Uterus (tissue), 4 donors: ENCODE results near the gene S100A3. TPM values are rescaled to one million over a fixed set of nuclear protein-coding genes. Genes with fewer than 3 reads are reported as not detected.

Experiments
- DNase-seq, 2 donors: peaks; one replicate each; pipeline ENCODE4 v3.0.0-alpha.2; 2019 to 2020
- H3K27ac ChIP-seq, 2 donors: fragments of 200-600 bp; sonication (generic); 1 replicate in 1 of 2; 2 replicates in 1 of 2; pipeline ENCODE4 v1.5.1; 2016 to 2018
- H3K27me3 ChIP-seq, 2 donors: fragments of 200-600 bp; sonication (generic); one replicate each; pipeline ENCODE4 v1.5.1; 2018 to 2019; ENCODE audit warnings: control low read depth in 1 of 2
- H3K36me3 ChIP-seq, 2 donors: fragments of 200-600 bp; sonication (generic); one replicate each; pipeline ENCODE4 v1.5.1; 2019; ENCODE audit warnings: control low read depth in 1 of 2
- H3K4me1 ChIP-seq, 2 donors: fragments of 200-600 bp; sonication (generic); one replicate each; pipeline ENCODE4 v1.5.1; 2018 to 2019; ENCODE audit warnings: control low read depth in 1 of 2
- H3K4me3 ChIP-seq, 2 donors: fragments of 200-600 bp; sonication (generic); 1 replicate in 1 of 2; 2 replicates in 1 of 2; pipeline ENCODE4 v1.5.1; 2018 to 2019; ENCODE audit warnings: mild to moderate bottlenecking in 1 of 2
- H3K9me3 ChIP-seq, 2 donors: fragments of 200-600 bp; sonication (generic); one replicate each; pipeline ENCODE4 v1.5.1; 2019; ENCODE audit warnings: control low read depth in 1 of 2
- CTCF ChIP-seq, 4 experiments: fragments of 200-600 bp in 2 of 4; fragments of 450-650 bp in 2 of 4; sonication (generic) in 2 of 4; IDR thresholded peaks; one replicate each; pipeline ENCODE4 v1.5.1; 2016 to 2019; ENCODE audit warnings: antibody characterized with exemption in 4 of 4, mild to moderate bottlenecking in 2 of 4, moderate library complexity in 1 of 4
- POLR2A ChIP-seq, 2 donors: fragments of 450-650 bp; IDR thresholded peaks; one replicate each; pipeline ENCODE4 v1.6.1; 2016; ENCODE audit warnings: antibody characterized with exemption in 2 of 2, mild to moderate bottlenecking in 1 of 2, moderate library complexity in 1 of 2
- intact Hi-C: fragments of 100-400 bp; cut with DNase I; formaldehyde crosslinking; loops from one replicate; pipeline ENCODE4 v1.15.1; 2023; ENCODE audit warnings: low total_unique reads
- total RNA-seq, 4 donors: library from RNA; depleted of rRNA in 3 of 4; stranded (reverse); fragments of >200 nt in 3 of 4; gene quantifications; one replicate each; pipeline versions ENCODE4 v1.1.0 to v1.2.4, GENCODE V29; 2014 to 2023
- donor health status: DM: yes; HTN: yes; CAD: no.

Gene S100A3
- total RNA-seq, 4 donors from 2014 or later, result 1.2 to 3.7 TPM; not detected in 2

GRCh38 chr1:153547560-153548551 is 1.2 kb downstream of the S100A3 start:
- no peak for TF ChIP-seq CTCF (IDR thresholded peaks at IDR 0.05)
- TF ChIP-seq POLR2A (IDR thresholded peaks at IDR 0.05), result no peak
- peak in 1 of 2 donors; percentile 17 for DNase-seq
- peak overlapping the region; percentile 86 to 94 for H3K27ac ChIP-seq
- H3K36me3 ChIP-seq, result no peaks in the 10 kb centered on the region
- intact Hi-C loops, result no loop called here
- no peaks in the 10 kb centered on the region for H3K9me3 ChIP-seq
- H3K4me3 ChIP-seq, result no peak overlapping the region
- H3K27me3 ChIP-seq, result no peaks in the 10 kb centered on the region
- H3K4me1 ChIP-seq, result peaks cover 14 to 31% of the 10 kb centered on the region in 2 donors

GRCh38 chr1:153546796-153547559 is 2.1 kb downstream of the S100A3 start:
- peak in 1 of 2 donors; percentile 17 for DNase-seq
- Histone ChIP-seq H3K4me3 (no peak overlapping the region), H3K9me3 (no peaks in the 10 kb centered on the region), H3K36me3 (no peaks in the 10 kb centered on the region), H3K27me3 (no peaks in the 10 kb centered on the region), H3K4me1 (peaks cover 14 to 31% of the 10 kb centered on the region in 2 donors), H3K27ac (peak overlapping the region; percentile 86 to 94)
- TF ChIP-seq CTCF (IDR thresholded peaks at IDR 0.05) (no peak), POLR2A (IDR thresholded peaks at IDR 0.05) (no peak)
- intact Hi-C loops, result no loop called here

- Histone ChIP-seq H3K4me1 (peaks cover 14 to 31% of the 10 kb centered on the region in 2 donors), H3K9me3 (no peaks in the 10 kb centered on the region), H3K4me3 (no peak overlapping the region), H3K27me3 (no peaks in the 10 kb centered on the region), H3K27ac (peak overlapping the region; percentile 86 to 94), H3K36me3 (no peaks in the 10 kb centered on the region)
- intact Hi-C loops, result no loop called here
- DNase-seq, result peak in 1 of 2 donors; percentile 20
- TF ChIP-seq CTCF (IDR thresholded peaks at IDR 0.05), result no peak
Measured at GRCh38 chr1:153546371-153546770, 2.7 kb downstream of the S100A3 start.

- Histone ChIP-seq H3K36me3 (no peaks in the 10 kb centered on the region), H3K27me3 (no peaks in the 10 kb centered on the region), H3K4me1 (peaks cover 14 to 31% of the 10 kb centered on the region in 2 donors), H3K4me3 (peak within 1 kb of the TSS; percentile 12 to 38), H3K9me3 (no peaks in the 10 kb centered on the region), H3K27ac (peak within 1 kb of the TSS; percentile 86 to 94)
- intact Hi-C loops, result no loop called here
- TF ChIP-seq CTCF (IDR thresholded peaks at IDR 0.05) (no peak), POLR2A (IDR thresholded peaks at IDR 0.05) (peak; percentile 39 to 83)
- DNase-seq, result peak; percentile 95 to 97
Measured at GRCh38 chr1:153545067-153546055, 3.7 kb downstream of the S100A3 start, which contains the start of gene S100A4. Gene S100A4 (minus strand): TSS chr1:153545806. CDS start chr1:153544794, 1,012 bp downstream.
